Activated CD8-positive, alpha-beta memory T cell treated with anti-CD3 and anti-CD28 coated beads, Interleukin-2, amount 50 U/mL, for 48 hours (primary cell): ENCODE results near the gene OR8K1.

ENCODE experiments used
- DNase-seq: peaks from one replicate; pipeline ENCODE4 v3.0.0-alpha.2; 2020

OR8K1 gene

GRCh38 chr11:56345739-56346138, at the start of gene OR8K1:
TSS of gene OR8K1 (plus strand) at chr11:56346039. CDS start at chr11:56346039, 0 bp downstream.
- no peak for DNase-seq

GRCh38 chr11:56296898-56297297, 48.9 kb upstream of the OR8K1 start:
- no peak for DNase-seq

- DNase-seq = no peak
Measured at GRCh38 chr11:56307836-56308235, 38.0 kb upstream of the OR8K1 start.

- DNase-seq = no peak
Measured at GRCh38 chr11:56314844-56315243, 31.0 kb upstream of the OR8K1 start, which contains the start of gene OR8K3. TSS of gene OR8K3 (plus strand) at chr11:56315144. CDS start at chr11:56318307, 3,163 bp downstream.

- DNase-seq = no peak
Measured at GRCh38 chr11:56331861-56332491, 13.9 kb upstream of the OR8K1 start.

GRCh38 chr11:56333156-56333555, 12.7 kb upstream of the OR8K1 start:
- DNase-seq = no peak

GRCh38 chr11:56340289-56340688, 5.5 kb upstream of the OR8K1 start:
- no peak for DNase-seq

- DNase-seq = no peak
Measured at GRCh38 chr11:56353991-56354390, 8.2 kb downstream of the OR8K1 start, which contains the start of gene OR8J1. TSS of gene OR8J1 (plus strand) at chr11:56354291. CDS start at chr11:56360247, 5,956 bp downstream.

- no peak for DNase-seq
Measured at GRCh38 chr11:56375324-56375723, 29.5 kb downstream of the OR8K1 start, which contains the start of gene OR8U1. TSS of gene OR8U1 (plus strand) at chr11:56375624. CDS start at chr11:56375624, 0 bp downstream.

- no peak for DNase-seq
Measured at GRCh38 chr11:56380120-56380519, 34.3 kb downstream of the OR8K1 start.

- DNase-seq = no peak
Measured at GRCh38 chr11:56394381-56394780, 48.5 kb downstream of the OR8K1 start.

GRCh38 chr11:56396047-56396446, 50.2 kb downstream of the OR8K1 start:
- DNase-seq = no peak
